HG03342 (cell line): Measurements from ENCODE around the gene DUSP8.

Source experiments
- ATAC-seq: cut with Tn5 transposase; IDR thresholded peaks from one replicate; pipeline ENCODE4 v1.9.1; 2021; ENCODE audit warnings: mild to moderate bottlenecking, moderate library complexity; ENCODE audit not compliant: unreplicated experiment

Gene DUSP8

DNA sequence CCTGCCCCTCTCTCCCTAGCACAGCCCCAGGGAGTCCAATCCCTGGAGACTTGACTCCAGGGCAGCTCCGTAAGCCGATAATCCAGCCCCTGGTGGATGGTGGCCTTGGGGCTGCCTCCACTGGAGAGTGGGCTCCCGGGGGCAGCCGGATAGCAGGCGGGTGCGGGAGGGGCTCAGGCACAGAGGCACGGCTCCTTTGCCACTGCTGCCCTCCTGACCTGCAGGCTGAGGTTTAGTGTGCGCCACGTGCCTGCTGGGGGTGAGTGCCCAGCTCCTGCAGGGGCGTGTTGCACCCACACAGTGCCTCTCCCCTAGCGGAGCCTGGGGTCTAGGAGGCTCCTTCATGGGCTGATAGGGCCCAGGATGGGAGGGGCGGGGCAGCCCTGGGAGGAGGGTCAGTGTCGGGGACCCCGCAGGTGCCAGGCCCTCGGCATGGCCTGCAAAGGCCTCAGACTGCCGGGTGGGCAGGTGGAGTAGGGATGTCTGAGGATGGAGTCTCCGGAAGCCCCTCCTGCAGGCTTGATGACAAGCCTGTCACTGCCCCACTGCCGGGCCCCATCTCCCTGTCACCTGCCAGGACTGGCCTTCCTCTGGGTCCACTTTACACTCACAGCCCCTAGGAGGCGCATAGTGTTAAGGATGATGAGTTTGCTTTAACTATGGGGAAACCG, 5.6 kb downstream of the DUSP8 start:
- no peak for ATAC-seq

- no peak for ATAC-seq
Measured at GRCh38 chr11:1565904-1566247, 6.2 kb downstream of the DUSP8 start.

DNA sequence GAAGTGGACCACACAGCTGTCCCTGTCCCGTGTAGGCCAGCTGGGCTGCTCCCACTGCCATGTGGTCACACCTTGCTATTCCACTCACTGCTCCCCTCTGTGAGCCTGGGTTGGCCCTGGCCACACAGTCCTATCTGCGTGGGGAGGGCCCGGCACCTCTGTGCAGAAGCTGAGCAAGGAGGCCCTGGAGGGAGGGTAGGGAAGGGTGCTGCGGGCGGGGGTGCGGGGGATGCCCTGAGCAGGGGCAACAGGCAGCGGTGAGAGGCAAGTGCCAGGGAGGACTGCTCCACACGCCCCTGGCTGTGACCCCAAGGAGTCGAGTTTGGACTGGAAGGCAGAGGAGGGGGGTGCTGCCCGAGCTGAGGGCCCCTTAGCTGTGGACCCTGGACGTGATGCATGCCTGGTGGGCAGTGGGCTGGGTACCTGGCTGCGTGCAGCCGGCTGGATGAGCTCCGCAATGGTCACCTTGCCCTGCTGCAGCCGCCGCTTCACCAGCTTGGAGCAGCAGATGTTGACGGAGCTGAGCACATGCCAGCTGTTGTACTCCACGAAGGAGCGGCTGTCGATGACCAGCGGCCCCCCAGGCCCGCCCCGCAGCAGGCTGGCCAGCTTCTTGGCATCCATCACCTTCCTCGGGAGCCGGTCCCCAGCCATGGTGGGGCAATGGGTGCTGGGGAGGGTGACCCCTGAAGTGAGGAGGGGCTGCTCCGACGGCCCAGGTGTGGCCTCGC, 6.7 kb downstream of the DUSP8 start:
- no peak for ATAC-seq

DNA sequence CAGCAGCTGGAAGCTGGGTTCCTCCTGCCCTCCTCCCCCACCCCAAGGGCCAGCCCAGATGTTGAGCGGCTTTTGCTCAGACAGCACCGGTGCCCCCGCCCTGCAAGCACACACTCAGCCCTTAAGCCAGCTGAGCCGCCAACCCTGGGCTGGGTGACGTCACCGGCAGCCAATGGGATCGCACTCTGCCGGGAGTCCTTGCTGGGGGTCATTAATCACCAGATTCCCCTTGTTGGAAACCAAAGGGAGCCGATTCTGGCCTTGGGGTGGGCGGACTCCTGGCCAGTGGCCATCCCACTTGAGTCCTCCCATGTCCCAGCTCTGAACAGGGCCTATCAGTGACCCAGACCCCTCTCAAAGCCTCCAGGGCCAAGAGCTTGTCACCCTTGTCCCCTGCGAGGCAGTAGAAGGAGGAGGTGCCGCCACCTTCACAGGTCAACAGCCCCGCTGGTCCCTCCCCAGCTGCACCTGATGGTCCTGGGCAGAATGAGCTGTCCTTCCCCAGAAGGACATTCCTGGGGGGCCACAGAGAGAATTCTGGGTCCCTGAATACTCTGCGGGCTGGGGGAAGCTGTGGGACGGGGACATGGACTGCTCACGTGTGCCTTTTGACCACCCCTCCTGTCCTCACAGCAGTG, 7.4 kb downstream of the DUSP8 start:
- no peak for ATAC-seq

- no peak for ATAC-seq
Measured at GRCh38 chr11:1563697-1564534, 8.2 kb downstream of the DUSP8 start.

- no peak for ATAC-seq
Measured at GRCh38 chr11:1563149-1563638, 8.9 kb downstream of the DUSP8 start.

DNA sequence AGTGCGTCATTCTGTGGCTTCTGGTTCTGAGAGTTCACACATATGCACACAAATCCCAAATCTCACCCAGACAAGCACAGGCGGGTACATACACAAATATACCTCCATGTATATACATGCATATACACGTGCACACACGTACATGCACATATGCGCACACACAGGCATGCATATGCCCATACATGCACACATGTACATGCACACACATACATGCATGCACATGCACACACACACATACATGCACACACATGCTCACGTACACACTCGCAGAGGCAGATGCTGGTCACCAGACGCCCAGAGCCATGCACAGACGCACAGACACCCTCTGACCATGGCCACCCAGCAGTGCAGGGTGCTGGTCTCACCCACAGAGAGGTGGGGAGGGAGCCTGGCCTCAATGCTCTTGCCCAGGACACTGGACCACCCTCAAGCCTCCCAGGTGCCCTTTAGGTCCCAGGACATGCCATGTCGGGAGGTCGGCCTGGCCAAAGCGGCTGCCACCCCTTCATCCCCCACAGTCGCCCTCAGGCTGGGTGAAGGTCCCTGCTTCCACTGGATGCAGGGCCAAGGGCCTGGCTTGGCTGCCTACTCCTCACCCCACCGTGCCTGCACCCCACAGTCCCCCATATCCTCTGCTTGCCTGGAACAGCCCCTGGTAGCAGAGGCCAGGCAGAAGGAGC, 9.5 kb downstream of the DUSP8 start:
- ATAC-seq: no peak

- ATAC-seq: no peak
Measured at GRCh38 chr11:1561955-1562354, 10.1 kb downstream of the DUSP8 start.

DNA sequence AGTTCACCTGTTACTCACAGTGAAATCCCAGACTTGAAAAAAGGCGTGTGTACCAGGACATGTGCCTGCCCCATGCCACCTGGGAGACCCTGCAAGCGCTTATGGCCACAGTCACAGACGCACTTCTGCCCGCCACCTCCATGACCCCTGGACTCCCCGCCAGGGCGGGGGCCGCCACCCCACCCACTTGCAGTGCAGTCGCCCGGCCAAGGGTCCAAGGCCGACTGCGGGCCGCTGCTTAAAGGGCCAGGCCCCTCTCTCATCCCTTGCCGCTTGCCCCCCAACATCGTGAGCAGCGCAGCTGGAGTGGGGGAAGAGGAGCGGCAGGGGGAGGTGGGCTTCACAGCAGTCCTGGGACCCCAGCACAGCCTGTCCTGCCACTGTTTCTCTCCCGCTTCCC, 10.8 kb downstream of the DUSP8 start:
- ATAC-seq: no peak

DNA sequence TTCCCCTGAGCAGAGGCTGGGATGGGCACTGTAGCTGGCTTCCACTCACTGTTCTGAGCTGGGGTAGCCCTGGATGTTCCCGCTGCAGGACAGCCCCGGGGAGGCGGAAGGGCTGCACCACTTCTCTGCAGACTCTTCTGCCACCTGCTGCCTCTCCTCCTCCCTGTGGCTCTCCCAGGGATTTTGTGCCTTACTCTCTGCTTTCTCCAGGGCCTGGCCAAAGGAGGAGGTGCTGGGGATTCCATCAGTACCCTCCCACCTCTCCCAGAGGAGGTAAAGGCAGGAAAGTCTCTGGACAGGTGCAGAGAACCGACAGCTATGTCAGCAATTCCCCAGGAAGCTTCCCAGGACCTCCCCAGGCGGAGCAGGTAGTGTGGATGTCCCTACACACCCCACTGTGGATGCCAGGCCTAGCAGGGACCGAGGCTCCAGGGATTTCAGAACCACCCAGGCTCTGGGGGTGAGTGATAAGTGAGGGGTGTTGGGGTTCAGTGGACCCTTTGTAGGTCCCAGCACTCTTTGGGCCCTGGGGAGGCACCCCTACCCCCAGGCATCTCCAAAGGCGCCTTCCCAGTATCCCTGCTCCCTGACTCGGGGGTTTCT, 11.3 kb downstream of the DUSP8 start:
- no peak for ATAC-seq

DNA sequence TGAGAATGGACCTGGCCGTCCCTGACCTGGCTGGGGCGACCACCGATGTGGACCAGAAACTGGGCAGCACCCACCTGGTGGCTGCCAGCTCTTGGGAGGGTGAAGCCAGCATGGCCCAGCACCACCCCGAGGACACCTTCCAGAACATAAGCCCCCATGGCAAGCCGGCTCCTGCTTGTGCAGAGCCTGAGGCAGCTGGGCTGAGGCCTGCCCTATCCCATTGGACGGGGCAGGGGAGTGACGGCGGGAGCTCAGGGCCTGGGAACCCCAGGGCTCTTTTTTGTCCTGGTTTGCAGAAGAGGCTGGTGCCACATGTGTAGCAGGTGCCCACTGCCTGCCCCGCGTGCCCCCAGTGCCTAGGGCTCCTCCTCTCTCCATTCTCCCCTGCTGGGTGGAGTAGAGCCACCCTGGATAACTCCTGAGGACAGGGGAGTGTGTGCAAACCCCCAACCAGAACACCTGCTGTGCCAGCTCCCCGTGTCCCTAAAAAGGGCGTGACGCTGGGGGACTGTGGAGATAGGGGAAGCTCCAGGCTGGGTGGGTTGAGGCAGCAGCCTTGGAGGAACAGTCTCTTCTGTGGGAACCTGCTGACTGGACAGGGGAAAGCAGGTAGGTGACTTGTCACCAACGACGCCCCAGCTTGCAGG, 11.9 kb downstream of the DUSP8 start:
- no peak for ATAC-seq

DNA sequence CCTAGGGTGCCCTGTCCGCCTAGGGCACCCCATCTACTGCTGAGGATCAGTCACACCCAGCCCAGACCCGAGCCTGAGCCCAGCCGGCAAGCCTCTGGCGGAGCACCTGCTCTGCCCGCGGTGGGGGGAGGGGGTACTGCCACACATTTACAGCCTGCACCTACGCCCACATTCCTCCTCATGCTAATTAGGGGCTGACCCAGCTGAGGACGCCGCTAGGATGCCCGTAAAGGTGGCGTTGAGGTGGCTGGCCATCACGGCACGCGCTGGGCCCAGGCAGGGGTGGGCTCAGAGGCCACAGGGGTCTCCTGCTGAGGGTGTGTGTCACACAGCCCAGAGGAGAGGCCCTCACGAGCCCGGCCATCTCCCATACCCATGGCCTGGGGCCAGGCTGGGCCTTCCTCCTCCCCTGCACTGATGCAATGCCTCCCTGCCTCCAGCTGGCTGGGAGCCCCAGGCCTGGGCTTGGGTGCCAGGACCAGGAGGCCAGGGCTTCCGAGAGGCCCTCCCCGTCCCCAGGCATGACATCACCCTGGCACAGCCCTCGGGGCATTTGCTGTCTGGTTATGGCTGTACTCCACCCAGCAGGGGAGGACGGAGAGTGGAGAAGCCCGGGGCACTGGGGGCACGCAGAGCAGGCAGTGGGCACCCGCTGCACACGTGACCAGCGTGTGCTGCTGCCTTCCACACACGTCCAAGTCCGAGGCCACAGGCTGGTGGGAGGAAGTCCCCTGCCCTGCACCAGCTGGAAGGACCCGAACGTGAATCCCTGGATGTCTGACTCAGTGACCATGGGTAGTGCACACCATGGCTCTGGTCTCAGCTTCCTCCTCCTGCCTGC, 12.7 kb downstream of the DUSP8 start:
- no peak for ATAC-seq

DNA sequence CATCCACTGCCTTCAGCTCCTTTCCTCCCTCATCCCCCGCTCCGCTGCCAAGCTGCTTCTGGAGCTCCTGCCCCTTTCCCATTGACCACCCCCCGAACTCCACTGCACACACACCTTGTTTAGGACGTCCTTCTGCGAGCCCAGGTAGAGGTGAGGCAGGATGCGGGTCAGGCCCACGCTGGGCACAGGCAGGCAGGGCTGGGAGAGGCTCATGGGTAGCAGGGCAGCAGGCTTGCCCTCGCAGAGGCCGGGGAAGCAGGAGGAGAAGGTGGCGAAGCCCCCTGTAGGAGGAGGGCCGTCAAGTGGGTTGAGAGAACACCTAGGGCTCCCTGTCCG, 13.3 kb downstream of the DUSP8 start:
- no peak for ATAC-seq

- no peak for ATAC-seq
Measured at GRCh38 chr11:1557904-1558774, 13.9 kb downstream of the DUSP8 start.

GRCh38 chr11:1557051-1557884, 14.8 kb downstream of the DUSP8 start:
- ATAC-seq: no peak

GRCh38 chr11:1556278-1556902, 15.7 kb downstream of the DUSP8 start:
- ATAC-seq: no peak

- no peak for ATAC-seq
Measured at GRCh38 chr11:1555713-1556153, 16.3 kb downstream of the DUSP8 start.
